ENCODE measurements around the gene OTOF. TPM values are rescaled to one million over a fixed set of nuclear protein-coding genes. Genes with fewer than 3 reads are reported as not detected.

OTOF gene
- total RNA-seq, 1 donor from 2014 or later: not detected

DNA sequence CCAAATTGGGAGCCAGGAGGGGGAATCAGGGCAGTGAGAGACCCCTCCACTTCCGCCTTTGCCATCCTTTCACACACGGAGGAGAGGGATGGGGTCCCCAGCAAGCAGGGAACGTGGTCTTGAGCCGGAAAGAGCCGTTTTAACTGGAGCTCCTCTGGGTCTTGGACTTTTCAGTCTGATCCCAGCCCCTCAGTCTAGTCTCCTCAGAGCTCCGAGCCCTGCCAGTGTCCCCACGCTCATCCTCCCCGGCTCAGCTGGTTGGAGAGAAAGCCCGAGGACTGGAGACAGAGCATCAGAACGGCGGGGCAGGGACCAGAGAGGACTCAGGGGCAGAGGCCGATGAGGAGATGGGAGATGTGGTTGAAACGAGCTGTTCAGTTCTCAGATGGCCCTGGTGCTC is 26.1 kb upstream of the OTOF start:
- TF ChIP-seq, protein P1, sequence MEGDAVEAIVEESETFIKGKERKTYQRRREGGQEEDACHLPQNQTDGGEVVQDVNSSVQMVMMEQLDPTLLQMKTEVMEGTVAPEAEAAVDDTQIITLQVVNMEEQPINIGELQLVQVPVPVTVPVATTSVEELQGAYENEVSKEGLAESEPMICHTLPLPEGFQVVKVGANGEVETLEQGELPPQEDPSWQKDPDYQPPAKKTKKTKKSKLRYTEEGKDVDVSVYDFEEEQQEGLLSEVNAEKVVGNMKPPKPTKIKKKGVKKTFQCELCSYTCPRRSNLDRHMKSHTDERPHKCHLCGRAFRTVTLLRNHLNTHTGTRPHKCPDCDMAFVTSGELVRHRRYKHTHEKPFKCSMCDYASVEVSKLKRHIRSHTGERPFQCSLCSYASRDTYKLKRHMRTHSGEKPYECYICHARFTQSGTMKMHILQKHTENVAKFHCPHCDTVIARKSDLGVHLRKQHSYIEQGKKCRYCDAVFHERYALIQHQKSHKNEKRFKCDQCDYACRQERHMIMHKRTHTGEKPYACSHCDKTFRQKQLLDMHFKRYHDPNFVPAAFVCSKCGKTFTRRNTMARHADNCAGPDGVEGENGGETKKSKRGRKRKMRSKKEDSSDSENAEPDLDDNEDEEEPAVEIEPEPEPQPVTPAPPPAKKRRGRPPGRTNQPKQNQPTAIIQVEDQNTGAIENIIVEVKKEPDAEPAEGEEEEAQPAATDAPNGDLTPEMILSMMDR (IDR thresholded peaks at IDR 0.05; ENCODE audit: borderline replicate concordance): no peak
- H3K36me3 ChIP-seq: no peaks in the 10 kb centered on the region
- no peak for DNase-seq
- peaks cover 17% of the 10 kb centered on the region for H3K27me3 ChIP-seq (ENCODE audit: low read depth)
- peak overlapping the region; percentile 62 for H3K4me3 ChIP-seq
- no peaks in the 10 kb centered on the region for H3K9me3 ChIP-seq (replicated peaks)
- intact Hi-C loops (cut with micrococcal nuclease): no loop called here
- no peak overlapping the region for H3K27ac ChIP-seq (replicated peaks)
- H3K4me1 ChIP-seq: peaks cover 11% of the 10 kb centered on the region

DNA sequence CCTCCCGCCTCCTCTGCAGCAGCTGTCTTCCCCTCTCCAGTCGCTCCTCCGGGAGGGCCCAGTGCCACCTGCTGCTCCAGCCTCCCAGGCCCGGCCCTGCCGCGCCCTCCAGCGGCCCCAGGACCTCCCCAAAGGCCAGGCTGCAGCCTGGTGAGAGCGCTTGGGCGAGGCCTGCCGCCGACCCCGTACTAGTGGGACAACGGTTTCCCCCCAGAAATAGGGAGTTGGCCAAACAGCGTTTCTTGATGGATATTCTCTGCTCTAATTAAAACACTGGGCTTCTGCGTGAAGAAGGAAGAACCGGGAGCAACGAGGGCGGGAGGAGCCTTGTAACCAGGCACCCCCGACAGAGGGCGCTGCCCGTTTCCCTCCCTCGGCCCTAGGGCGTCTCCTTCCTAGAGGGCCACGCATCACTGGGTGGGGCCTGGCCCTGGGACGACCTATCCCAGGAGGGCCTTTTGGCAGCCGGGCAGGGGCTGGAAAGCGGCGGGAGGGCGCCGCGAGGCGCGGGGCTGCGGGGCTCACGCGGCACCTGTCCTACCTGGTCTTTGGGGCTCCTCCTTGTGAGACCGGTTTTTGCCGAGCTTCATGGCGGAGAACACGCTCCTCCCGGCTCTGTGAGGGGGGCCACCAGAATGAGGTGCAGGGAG is 25.4 kb upstream of the OTOF start:
- peaks cover 11% of the 10 kb centered on the region for H3K4me1 ChIP-seq
- peak; percentile 67 for DNase-seq
- H3K4me3 ChIP-seq: peak overlapping the region; percentile 62
- no peaks in the 10 kb centered on the region for H3K9me3 ChIP-seq (replicated peaks)
- peaks cover 21% of the 10 kb centered on the region for H3K27me3 ChIP-seq (ENCODE audit: low read depth)
- intact Hi-C loops (cut with micrococcal nuclease): no loop called here
- no peaks in the 10 kb centered on the region for H3K36me3 ChIP-seq
- H3K27ac ChIP-seq (replicated peaks): no peak overlapping the region
- TF ChIP-seq, protein P1 (IDR thresholded peaks at IDR 0.05; ENCODE audit: borderline replicate concordance): peak; percentile 87

DNA sequence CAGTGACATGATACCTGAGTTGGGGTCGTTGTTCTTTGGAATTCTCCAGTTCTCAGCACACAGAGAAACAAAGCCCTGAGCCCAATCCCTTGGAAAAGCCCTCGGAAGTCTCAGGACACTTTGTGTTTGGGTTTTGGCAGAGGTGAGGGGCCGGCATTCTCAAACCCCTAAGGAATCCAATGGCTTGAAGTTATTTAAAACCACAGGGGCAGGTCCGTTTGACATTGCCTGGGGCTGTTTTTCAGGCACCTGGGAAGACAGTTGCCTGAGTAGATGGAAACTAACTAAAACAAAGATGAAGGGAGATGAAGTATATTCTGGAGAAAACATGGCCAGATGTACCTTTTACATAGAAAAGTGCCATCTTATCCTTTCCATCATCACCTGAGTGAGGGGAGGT is 22.5 kb upstream of the OTOF start:
- TF ChIP-seq, protein P1 (IDR thresholded peaks at IDR 0.05; ENCODE audit: borderline replicate concordance): no peak
- H3K4me1 ChIP-seq: peaks cover 11% of the 10 kb centered on the region
- DNase-seq: no peak
- H3K27ac ChIP-seq (replicated peaks): no peak overlapping the region
- intact Hi-C loops (cut with micrococcal nuclease): no loop called here
- H3K9me3 ChIP-seq (replicated peaks): peaks cover 4% of the 10 kb centered on the region
- H3K27me3 ChIP-seq (ENCODE audit: low read depth): peaks cover 29% of the 10 kb centered on the region
- H3K36me3 ChIP-seq: no peaks in the 10 kb centered on the region
- no peak overlapping the region for H3K4me3 ChIP-seq

DNA sequence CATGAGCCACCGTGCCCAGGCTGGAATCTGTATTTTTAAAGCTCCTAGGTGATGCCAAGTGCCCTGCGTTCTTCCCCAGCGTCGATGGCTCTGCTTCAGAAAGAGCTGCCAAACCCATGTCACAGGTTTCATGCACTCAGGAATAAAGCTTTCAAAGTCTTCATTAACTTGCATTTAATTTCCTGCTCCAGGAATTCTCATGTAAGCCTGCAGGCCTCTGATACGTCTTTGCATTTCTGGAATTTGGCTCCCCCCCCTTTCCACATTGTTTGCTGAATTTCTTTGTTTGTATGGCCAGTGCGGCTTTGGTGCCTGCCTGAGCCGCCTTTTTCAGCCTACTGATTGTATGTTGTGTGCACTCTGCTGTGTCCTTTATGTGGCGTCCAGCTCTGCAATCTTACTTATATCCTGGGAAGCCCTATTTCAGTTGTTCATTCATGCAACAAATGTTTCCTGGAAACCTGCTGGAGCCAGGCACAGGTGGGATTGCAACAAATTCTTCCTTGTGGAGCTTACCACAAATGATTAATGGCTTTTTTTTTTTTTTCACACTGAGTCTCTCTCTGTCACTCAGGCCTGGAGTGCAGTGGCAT is 17.9 kb upstream of the OTOF start:
- Histone ChIP-seq H3K9me3 (replicated peaks) (peaks cover 4% of the 10 kb centered on the region), H3K4me3 (no peak overlapping the region), H3K4me1 (no peaks in the 10 kb centered on the region), H3K27ac (replicated peaks) (no peak overlapping the region), H3K36me3 (no peaks in the 10 kb centered on the region), H3K27me3 (ENCODE audit: low read depth) (peaks cover 12% of the 10 kb centered on the region)
- TF ChIP-seq, protein P1 (IDR thresholded peaks at IDR 0.05; ENCODE audit: borderline replicate concordance): no peak
- no peak for DNase-seq
- intact Hi-C loops (cut with micrococcal nuclease): no loop called here

DNA sequence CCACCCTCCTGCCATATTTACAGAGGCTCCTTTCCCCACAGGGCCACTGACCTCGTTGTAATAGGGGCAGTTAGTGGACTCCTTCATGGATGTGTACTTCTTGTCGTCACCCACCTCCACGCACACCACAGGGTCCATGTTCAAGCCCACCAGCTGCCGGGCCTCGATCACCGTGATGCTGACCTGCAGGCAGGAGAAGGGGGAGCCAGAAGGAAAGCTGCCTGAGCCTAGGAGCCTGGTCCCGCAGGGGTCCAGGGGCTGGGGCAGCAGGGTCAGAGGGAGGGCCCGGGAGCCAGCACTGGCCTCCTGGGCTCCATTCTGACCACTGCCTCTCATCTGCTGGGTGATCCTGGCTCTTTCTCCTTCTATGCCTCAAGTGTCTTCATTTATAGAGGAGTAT is 17.0 kb upstream of the OTOF start:
- Histone ChIP-seq H3K9me3 (replicated peaks) (peaks cover 4% of the 10 kb centered on the region), H3K27me3 (ENCODE audit: low read depth) (peaks cover 12% of the 10 kb centered on the region), H3K36me3 (no peaks in the 10 kb centered on the region), H3K4me1 (no peaks in the 10 kb centered on the region), H3K4me3 (no peak overlapping the region), H3K27ac (replicated peaks) (no peak overlapping the region)
- DNase-seq: no peak
- intact Hi-C loops (cut with micrococcal nuclease): no loop called here
- TF ChIP-seq, protein P1 (IDR thresholded peaks at IDR 0.05; ENCODE audit: borderline replicate concordance): no peak

Data from left ventricle myocardium inferior (tissue), 1 donor.